Peyer's patch (tissue), 4 donors: ENCODE measurements around the gene MYLK. TPM values are rescaled to one million over a fixed set of nuclear protein-coding genes. Genes with fewer than 3 reads are reported as not detected.
"Not testable (repeated sequence)": the region's sequence is repeated elsewhere in the genome, so short reads cannot be mapped to it uniquely, and the experiment has no call there.

Source experiments
- DNase-seq, 3 donors: peaks; one replicate each; pipeline ENCODE4 v3.0.0-alpha.2; 2017 to 2019
- H3K27ac ChIP-seq, 4 donors: fragments of 200-600 bp; sonication (generic); one replicate each; pipeline ENCODE4 v1.5.1; 2016 to 2019
- H3K27me3 ChIP-seq, 2 donors: fragments of 200-600 bp; sonication (generic); one replicate each; pipeline ENCODE4 v1.5.1; 2019
- H3K36me3 ChIP-seq, 3 donors: fragments of 200-600 bp; sonication (generic); one replicate each; pipeline ENCODE4 v1.5.1; 2016 to 2019
- H3K4me1 ChIP-seq, 4 donors: fragments of 200-600 bp; sonication (generic); one replicate each; pipeline ENCODE4 v1.5.1; 2016 to 2019
- H3K4me3 ChIP-seq, 4 donors: fragments of 200-600 bp; sonication (generic); 1 replicate in 3 of 4; 2 replicates in 1 of 4; pipeline ENCODE4 v1.5.1; 2016 to 2019; ENCODE audit warnings: mild to moderate bottlenecking in 1 of 4
- H3K9me3 ChIP-seq, 4 donors: fragments of 200-600 bp; sonication (generic); one replicate each; pipeline ENCODE4 v1.5.1; 2016 to 2019; ENCODE audit warnings: mild to moderate bottlenecking in 1 of 4
- CTCF ChIP-seq, 6 experiments: fragments of 450-650 bp in 4 of 6; fragments of 200-600 bp in 2 of 6; sonication (generic) in 1 of 6; IDR thresholded peaks; one replicate each; pipeline ENCODE4 v1.5.1; 2017 to 2019; ENCODE audit warnings: antibody characterized with exemption in 6 of 6, mild to moderate bottlenecking in 3 of 6, moderate library complexity in 1 of 6
- POLR2A ChIP-seq, 2 donors: fragments of 450-650 bp; IDR thresholded peaks; one replicate each; pipeline ENCODE4 v1.5.1; 2017; ENCODE audit warnings: antibody characterized with exemption in 2 of 2, mild to moderate bottlenecking in 2 of 2, moderate library complexity in 2 of 2
- total RNA-seq, 4 donors: library from RNA; depleted of rRNA; stranded (reverse); fragments of >200 nt; gene quantifications; one replicate each; pipeline ENCODE4 v1.1.0, GENCODE V29; 2016

The MYLK gene
- total RNA-seq, 4 donors from 2014 or later = 81.3 to 117 (median 94.1) TPM

DNA sequence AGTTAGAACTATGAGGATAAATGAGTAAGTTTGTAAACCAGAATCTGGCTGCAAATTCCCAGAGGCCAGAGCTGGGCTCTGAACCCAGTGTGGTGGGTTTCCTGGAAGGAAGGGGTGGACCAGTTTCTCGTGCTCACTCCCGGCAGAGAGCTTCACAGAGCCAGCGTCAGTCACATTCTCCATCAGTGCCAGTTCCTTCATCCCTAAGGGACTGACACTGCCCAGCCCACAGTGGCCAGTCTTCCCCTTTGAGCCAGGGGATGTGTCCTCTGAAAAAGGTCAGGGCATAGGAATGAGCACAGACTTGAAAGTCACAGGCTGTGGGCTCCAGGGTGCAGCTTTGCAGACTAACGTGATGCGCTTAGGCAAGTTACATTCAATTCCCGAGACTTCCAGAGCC, 163.5 kb downstream of the MYLK start:
- H3K9me3 ChIP-seq = no peaks in the 10 kb centered on the region
- peaks cover 0 to 6% (median 0%) of the 10 kb centered on the region in 4 donors for H3K4me1 ChIP-seq
- no peak for DNase-seq
- H3K36me3 ChIP-seq = no peaks in the 10 kb centered on the region
- H3K27me3 ChIP-seq = no peaks in the 10 kb centered on the region
- no peak for TF ChIP-seq CTCF (IDR thresholded peaks at IDR 0.05)
- TF ChIP-seq POLR2A (IDR thresholded peaks at IDR 0.05) = no peak
- peak overlapping the region in 1 of 4 donors; percentile 70 for H3K27ac ChIP-seq
- H3K4me3 ChIP-seq = no peak overlapping the region

DNA sequence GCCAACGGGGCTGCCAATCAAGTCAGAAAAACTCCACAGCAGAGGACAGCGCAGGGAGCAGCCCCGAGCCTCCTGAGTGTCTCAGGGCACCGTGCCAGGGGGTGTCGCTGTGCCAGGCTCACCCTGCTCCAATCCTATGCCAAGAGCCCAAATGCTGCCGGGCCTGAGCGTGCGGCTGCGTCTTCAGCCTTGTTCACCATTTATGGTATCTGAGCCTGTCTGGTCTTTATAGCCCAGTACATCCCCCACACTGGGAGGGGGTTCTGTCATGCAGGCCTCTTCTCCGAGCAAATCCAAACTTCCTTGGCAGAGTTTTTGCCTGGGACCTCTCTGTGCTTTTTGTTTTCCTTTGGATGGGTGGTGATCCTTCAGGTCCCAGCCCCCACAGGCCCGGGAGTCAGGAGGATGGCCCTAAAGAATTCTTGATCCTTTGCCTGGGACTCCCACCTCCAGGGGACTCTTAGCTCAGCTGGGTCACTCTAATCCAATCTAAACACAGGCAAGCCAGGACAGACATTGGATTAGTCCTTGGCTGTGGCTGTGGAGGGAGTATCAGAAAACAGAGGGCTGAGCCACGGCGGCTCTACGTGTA, 164.2 kb downstream of the MYLK start:
- Histone ChIP-seq H3K36me3 (no peaks in the 10 kb centered on the region), H3K4me1 (peaks cover 0 to 6% (median 0%) of the 10 kb centered on the region in 4 donors), H3K9me3 (no peaks in the 10 kb centered on the region), H3K27ac (peak overlapping the region in 2 of 4 donors; percentile 52 to 70), H3K4me3 (no peak overlapping the region), H3K27me3 (no peaks in the 10 kb centered on the region)
- no peak for DNase-seq
- TF ChIP-seq POLR2A (IDR thresholded peaks at IDR 0.05) (no peak), CTCF (IDR thresholded peaks at IDR 0.05) (no peak)

GRCh38 chr3:123719061-123719756, 164.9 kb downstream of the MYLK start:
- peak in 5 of 6 experiments; percentile 12 to 55 (median 48) for TF ChIP-seq CTCF (IDR thresholded peaks at IDR 0.05)
- not testable (repeated sequence) for H3K4me1 ChIP-seq, H3K27me3 ChIP-seq, H3K9me3 ChIP-seq, H3K4me3 ChIP-seq, H3K36me3 ChIP-seq
- DNase-seq = peak; percentile 39 to 83 (median 76)
- H3K27ac ChIP-seq = peak overlapping the region in 2 of 4 donors; percentile 52 to 70

DNA sequence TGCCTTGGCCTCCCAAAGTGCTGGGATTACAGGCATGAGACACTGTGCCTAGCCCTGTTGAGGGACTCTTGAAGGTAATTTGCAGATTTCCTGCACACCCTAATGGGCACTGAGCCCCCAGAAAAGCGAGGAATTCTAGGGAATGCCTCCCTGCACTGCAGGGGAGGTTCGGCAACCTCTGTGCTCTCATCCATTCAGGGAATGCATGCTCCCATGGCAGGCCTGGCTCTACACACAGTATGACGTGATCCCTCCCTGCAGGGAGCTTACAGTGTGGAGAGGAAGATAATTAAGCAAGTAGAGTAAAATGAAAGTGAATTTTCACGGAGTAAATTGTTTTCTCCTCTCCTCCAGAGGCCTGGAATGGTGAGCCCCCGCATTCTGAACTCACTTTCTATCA, 166.0 kb downstream of the MYLK start:
- no peaks in the 10 kb centered on the region for H3K36me3 ChIP-seq
- H3K4me1 ChIP-seq = peaks cover 0 to 6% (median 0%) of the 10 kb centered on the region in 4 donors
- H3K4me3 ChIP-seq = no peak overlapping the region
- DNase-seq = no peak
- H3K27ac ChIP-seq = no peak overlapping the region
- no peaks in the 10 kb centered on the region for H3K9me3 ChIP-seq
- TF ChIP-seq POLR2A (IDR thresholded peaks at IDR 0.05) (no peak), CTCF (IDR thresholded peaks at IDR 0.05) (no peak)
- no peaks in the 10 kb centered on the region for H3K27me3 ChIP-seq

DNA sequence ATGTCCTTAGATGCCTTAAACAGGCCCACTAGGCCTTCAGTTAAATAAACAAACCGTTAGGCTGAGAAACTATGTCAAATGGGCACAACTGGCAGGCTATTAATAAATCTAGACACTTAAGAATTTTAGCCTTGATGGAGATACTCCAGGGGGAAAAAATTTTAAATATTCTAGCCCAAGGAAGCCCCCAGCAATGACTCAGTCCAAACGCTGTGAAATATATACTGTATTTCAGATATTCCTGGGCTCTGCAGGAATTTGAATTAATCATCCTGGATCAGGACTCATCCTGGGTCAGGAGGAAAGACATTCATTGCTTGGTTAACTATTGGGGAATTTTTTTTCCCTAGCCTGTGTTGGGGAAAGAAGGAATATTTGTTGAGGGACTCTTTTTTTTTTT, 166.7 kb downstream of the MYLK start:
- not testable (repeated sequence) for H3K27ac ChIP-seq, H3K9me3 ChIP-seq, H3K4me3 ChIP-seq, H3K36me3 ChIP-seq, DNase-seq, H3K27me3 ChIP-seq, H3K4me1 ChIP-seq

- H3K27me3 ChIP-seq = no peaks in the 10 kb centered on the region
- DNase-seq = no peak
- peaks cover 0 to 14% (median 0%) of the 10 kb centered on the region in 4 donors for H3K4me1 ChIP-seq
- H3K27ac ChIP-seq = no peak overlapping the region
- H3K4me3 ChIP-seq = no peak overlapping the region
- no peaks in the 10 kb centered on the region for H3K9me3 ChIP-seq
- H3K36me3 ChIP-seq = no peaks in the 10 kb centered on the region
- TF ChIP-seq CTCF (IDR thresholded peaks at IDR 0.05) (no peak), POLR2A (IDR thresholded peaks at IDR 0.05) (no peak)
Measured at GRCh38 chr3:123716411-123716810, 167.7 kb downstream of the MYLK start.
